H9 (cell line): ENCODE data around the gene PI3. TPM values are rescaled to one million over a fixed set of nuclear protein-coding genes. Genes with fewer than 3 reads are reported as not detected.

Experiments
- DNase-seq: peaks from one replicate; pipeline ENCODE4 v3.0.0-alpha.2; 2017
- H2AFZ ChIP-seq: one replicate; pipeline ENCODE4 v1.6.1; 2013; ENCODE audit warnings: mild to moderate bottlenecking, low read length, control low read depth, moderate library complexity
- H2AK5ac ChIP-seq: 2 replicates; pipeline ENCODE4 v1.6.1; 2013; ENCODE audit warnings: low read length, control low read depth, mixed read lengths; ENCODE audit not compliant: insufficient read length
- H2BK120ac ChIP-seq: one replicate; pipeline ENCODE4 v1.6.1; 2013; ENCODE audit warnings: low read depth, mild to moderate bottlenecking, low read length, control low read depth, inconsistent platforms; ENCODE audit not compliant: poor library complexity, severe bottlenecking
- H2BK12ac ChIP-seq: 2 replicates; pipeline ENCODE4 v1.6.1; 2013; ENCODE audit warnings: low read length, control low read depth, mixed read lengths, low read depth; ENCODE audit not compliant: insufficient read length
- H2BK15ac ChIP-seq: 2 replicates; pipeline ENCODE4 v1.6.1; 2013; ENCODE audit warnings: low read depth, low read length, control low read depth
- H2BK20ac ChIP-seq: one replicate; pipeline ENCODE4 v1.6.1; 2013; ENCODE audit warnings: low read depth, mild to moderate bottlenecking, low read length, control low read depth, inconsistent platforms; ENCODE audit not compliant: poor library complexity, severe bottlenecking
- H2BK5ac ChIP-seq: 2 replicates; pipeline ENCODE4 v1.6.1; 2013; ENCODE audit warnings: low read length, control low read depth, mixed read lengths; ENCODE audit not compliant: insufficient read length
- H3K14ac ChIP-seq: 2 replicates; pipeline ENCODE4 v1.6.1; 2013; ENCODE audit warnings: low read length, control low read depth; ENCODE audit not compliant: insufficient read depth
- H3K18ac ChIP-seq: 2 replicates; pipeline ENCODE4 v1.6.1; 2013; ENCODE audit warnings: low read depth, mild to moderate bottlenecking, mixed read lengths, low read length, control low read depth; ENCODE audit not compliant: insufficient read length
- H3K23ac ChIP-seq: 2 replicates; pipeline ENCODE4 v1.6.1; 2013; ENCODE audit warnings: low read length, control low read depth, mixed read lengths, low read depth; ENCODE audit not compliant: insufficient read length
- H3K23me2 ChIP-seq: 2 replicates; pipeline ENCODE4 v1.6.1; 2013; ENCODE audit warnings: low read depth, mild to moderate bottlenecking, mixed read lengths, low read length, control low read depth; ENCODE audit not compliant: insufficient read length, poor library complexity, severe bottlenecking
- H3K27ac ChIP-seq: 2 replicates; pipeline ENCODE4 v1.5.1; 2013; ENCODE audit warnings: low read length, control low read depth, mixed read lengths, low read depth; ENCODE audit not compliant: insufficient read length
- H3K27me3 ChIP-seq: 2 replicates; pipeline ENCODE4 v1.6.1; 2013; ENCODE audit warnings: low read length, control low read depth, inconsistent platforms; ENCODE audit not compliant: insufficient read depth
- H3K4ac ChIP-seq: 2 replicates; pipeline ENCODE4 v1.6.1; 2013; ENCODE audit warnings: low read depth, mild to moderate bottlenecking, control low read depth, inconsistent platforms, low read length, moderate library complexity
- H3K4me1 ChIP-seq: 2 replicates; pipeline ENCODE4 v1.6.1; 2013; ENCODE audit warnings: low read length, control low read depth, inconsistent platforms; ENCODE audit not compliant: insufficient read depth
- H3K4me2 ChIP-seq: 2 replicates; pipeline ENCODE4 v1.6.1; 2013; ENCODE audit warnings: low read length, control low read depth, mixed read lengths; ENCODE audit not compliant: insufficient read length, insufficient read depth
- H3K56ac ChIP-seq: 2 replicates; pipeline ENCODE4 v1.6.1; 2013; ENCODE audit warnings: low read depth, mild to moderate bottlenecking, mixed read lengths, low read length, control low read depth; ENCODE audit not compliant: insufficient read length
- H3K79me1 ChIP-seq: 2 replicates; pipeline ENCODE4 v1.6.1; 2013; ENCODE audit warnings: low read depth, mild to moderate bottlenecking, moderate library complexity, low read length, control low read depth, inconsistent platforms; ENCODE audit not compliant: insufficient read depth, poor library complexity, severe bottlenecking
- H3K79me2 ChIP-seq: 2 replicates; pipeline ENCODE4 v1.6.1; 2013; ENCODE audit warnings: low read length, control low read depth, inconsistent platforms; ENCODE audit not compliant: insufficient read depth
- H3K9ac ChIP-seq: 2 replicates; pipeline ENCODE4 v1.6.1; 2013; ENCODE audit warnings: low read length, control low read depth, mixed read lengths; ENCODE audit not compliant: insufficient read length; ENCODE audit errors: extremely low read depth
- H3K9me3 ChIP-seq: one replicate; pipeline ENCODE4 v1.6.1; 2013; ENCODE audit warnings: low read depth, low read length, inconsistent platforms; ENCODE audit not compliant: control insufficient read depth
- H3T11ph ChIP-seq: one replicate; pipeline ENCODE4 v1.6.1; 2013; ENCODE audit warnings: mild to moderate bottlenecking, low read length, control low read depth, inconsistent platforms
- H4K20me1 ChIP-seq: one replicate; pipeline ENCODE4 v1.6.1; 2013; ENCODE audit not compliant: control insufficient read depth, insufficient read length, insufficient read depth
- H4K5ac ChIP-seq: 2 replicates; pipeline ENCODE4 v1.6.1; 2013; ENCODE audit warnings: low read depth, mild to moderate bottlenecking, mixed read lengths, low read length, control low read depth; ENCODE audit not compliant: insufficient read length
- H4K8ac ChIP-seq: replicated peaks from 2 replicates; pipeline ENCODE4 v1.6.1; 2013; ENCODE audit warnings: low read length, control low read depth, mixed read lengths, low read depth; ENCODE audit not compliant: insufficient read length
- H4K91ac ChIP-seq: 2 replicates; pipeline ENCODE4 v1.6.1; 2013; ENCODE audit warnings: low read depth, mild to moderate bottlenecking, moderate library complexity, mixed read lengths, low read length, control low read depth; ENCODE audit not compliant: insufficient read length
- H3K27ac Mint-ChIP-seq, 3 experiments: 2 replicates in 2 of 3; 3 replicates in 1 of 3; pipeline ENCODE4 v1.8.0; 2020 to 2021; ENCODE audit warnings: mixed read lengths in 3 of 3, mild to moderate bottlenecking in 1 of 3, moderate library complexity in 1 of 3
- H3K27me3 Mint-ChIP-seq: 2 replicates; pipeline ENCODE4 v1.8.0; 2021; ENCODE audit warnings: low read depth, mild to moderate bottlenecking, moderate library complexity, mixed read lengths
- H3K36me3 Mint-ChIP-seq, 3 experiments: 2 replicates in 2 of 3; 3 replicates in 1 of 3; pipeline ENCODE4 v1.8.0; 2020 to 2021; ENCODE audit warnings: low read depth in 3 of 3, mixed read lengths in 3 of 3; ENCODE audit not compliant: insufficient read depth in 1 of 3
- H3K4me1 Mint-ChIP-seq, 2 experiments: 2 replicates each; pipeline ENCODE4 v1.8.0; 2020; ENCODE audit warnings: mixed read lengths in 2 of 2
- H3K4me3 Mint-ChIP-seq, 2 experiments: 2 replicates in 1 of 2; 3 replicates in 1 of 2; pipeline ENCODE4 v1.8.0; 2020 to 2021; ENCODE audit warnings: mild to moderate bottlenecking in 2 of 2, mixed read lengths in 2 of 2, moderate library complexity in 1 of 2
- H3K9me3 Mint-ChIP-seq, 2 experiments: 2 replicates in 1 of 2; 3 replicates in 1 of 2; pipeline ENCODE4 v1.8.0; 2020; ENCODE audit warnings: mild to moderate bottlenecking in 2 of 2, mixed read lengths in 2 of 2, moderate library complexity in 1 of 2
- WGBS: extraction: QIAGEN DNeasy Blood & Tissue Kit; methylation state at CpG from one replicate; pipeline ENCODE4 v1.1.7; 2013; ENCODE audit warnings: missing lambda C conversion rate, low lambda C conversion rate, mixed read lengths; ENCODE audit not compliant: insufficient read length; ENCODE audit errors: extremely low coverage; 5-methylcytosine and 5-hydroxymethylcytosine counted together
- total RNA-seq: library from RNA; stranded (reverse); gene quantifications from 2 replicates; pipeline ENCODE4 v1.2.1, GENCODE V29; 2021
- TF ChIP-seq, protein P1 (sequence below): fragments of 200-600 bp; sonication (generic); conservative IDR thresholded peaks from 3 replicates; pipeline ENCODE4 v1.8.0; 2021; ENCODE audit warnings: antibody characterized with exemption, mild to moderate bottlenecking

The PI3 gene
- total RNA-seq, 1 experiment from 2014 or later, result not detected

DNA sequence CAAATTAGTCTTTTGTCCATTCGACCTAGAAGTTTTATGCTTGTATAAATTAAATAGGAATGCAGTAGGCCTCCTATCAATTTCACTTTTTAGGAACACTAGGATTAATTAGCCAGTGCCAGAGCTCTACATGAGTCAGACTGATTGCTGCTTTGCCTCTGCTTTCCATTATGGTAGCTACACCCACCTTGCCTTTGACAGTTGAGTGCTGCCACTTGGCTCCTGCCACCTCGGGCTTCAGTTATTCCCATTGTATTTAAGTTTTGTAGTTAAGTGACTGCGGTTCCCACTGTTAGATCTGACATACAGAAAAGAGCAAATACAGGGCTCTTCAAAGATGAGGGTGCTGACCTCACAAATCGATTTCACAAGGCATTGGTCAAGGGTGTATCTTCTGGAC is 33.9 kb upstream of the PI3 start:
- no peak overlapping the region for H3K4me2 ChIP-seq
- H3K4ac ChIP-seq, result no peak overlapping the region
- H3K14ac ChIP-seq, result no peak overlapping the region
- no peaks in the 10 kb centered on the region for H3K4me1 ChIP-seq
- no peak overlapping the region for H2AFZ ChIP-seq
- H4K8ac ChIP-seq, result no peak overlapping the region
- Mint-ChIP-seq H3K36me3 (no peaks in the 10 kb centered on the region), H3K9me3 (no peaks in the 10 kb centered on the region), H3K4me3 (no peak overlapping the region), H3K27me3 (peaks cover 38% of the 10 kb centered on the region), H3K4me1 (no peaks in the 10 kb centered on the region), H3K27ac (no peak overlapping the region)
- no peak overlapping the region for H3K23ac ChIP-seq
- H2BK15ac ChIP-seq, result no peak overlapping the region
- H4K20me1 ChIP-seq, result no peaks in the 10 kb centered on the region
- DNase-seq, result no peak
- H3K27ac ChIP-seq, result no peak overlapping the region
- no peak overlapping the region for H2AK5ac ChIP-seq
- no peaks in the 10 kb centered on the region for H3K79me1 ChIP-seq
- no peak overlapping the region for H3K18ac ChIP-seq
- H3T11ph ChIP-seq, result no peak overlapping the region
- no CpG with 5 or more reads among the region's 4 CpGs for WGBS
- H2BK5ac ChIP-seq, result no peak overlapping the region
- no peaks in the 10 kb centered on the region for H3K9me3 ChIP-seq
- H3K23me2 ChIP-seq, result no peaks in the 10 kb centered on the region
- TF ChIP-seq, protein P1, sequence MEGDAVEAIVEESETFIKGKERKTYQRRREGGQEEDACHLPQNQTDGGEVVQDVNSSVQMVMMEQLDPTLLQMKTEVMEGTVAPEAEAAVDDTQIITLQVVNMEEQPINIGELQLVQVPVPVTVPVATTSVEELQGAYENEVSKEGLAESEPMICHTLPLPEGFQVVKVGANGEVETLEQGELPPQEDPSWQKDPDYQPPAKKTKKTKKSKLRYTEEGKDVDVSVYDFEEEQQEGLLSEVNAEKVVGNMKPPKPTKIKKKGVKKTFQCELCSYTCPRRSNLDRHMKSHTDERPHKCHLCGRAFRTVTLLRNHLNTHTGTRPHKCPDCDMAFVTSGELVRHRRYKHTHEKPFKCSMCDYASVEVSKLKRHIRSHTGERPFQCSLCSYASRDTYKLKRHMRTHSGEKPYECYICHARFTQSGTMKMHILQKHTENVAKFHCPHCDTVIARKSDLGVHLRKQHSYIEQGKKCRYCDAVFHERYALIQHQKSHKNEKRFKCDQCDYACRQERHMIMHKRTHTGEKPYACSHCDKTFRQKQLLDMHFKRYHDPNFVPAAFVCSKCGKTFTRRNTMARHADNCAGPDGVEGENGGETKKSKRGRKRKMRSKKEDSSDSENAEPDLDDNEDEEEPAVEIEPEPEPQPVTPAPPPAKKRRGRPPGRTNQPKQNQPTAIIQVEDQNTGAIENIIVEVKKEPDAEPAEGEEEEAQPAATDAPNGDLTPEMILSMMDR, result no peak
- H3K56ac ChIP-seq, result no peak overlapping the region
- H4K91ac ChIP-seq, result no peak overlapping the region
- H3K9ac ChIP-seq, result no peak overlapping the region
- no peak overlapping the region for H4K5ac ChIP-seq
- no peak overlapping the region for H2BK120ac ChIP-seq
- no peak overlapping the region for H2BK12ac ChIP-seq
- H3K27me3 ChIP-seq, result no peaks in the 10 kb centered on the region
- H3K79me2 ChIP-seq, result no peaks in the 10 kb centered on the region
- H2BK20ac ChIP-seq, result no peak overlapping the region
